Left renal cortex interstitium (tissue), 4 donors: Measurements from ENCODE around the gene BCKDK. TPM values are rescaled to one million over a fixed set of nuclear protein-coding genes. Genes with fewer than 3 reads are reported as not detected.

Source experiments
- DNase-seq, 4 donors: peaks; one replicate each; pipeline ENCODE4 v3.0.0-alpha.2; 2013; ENCODE audit warnings: low read depth in 4 of 4, low spot score in 2 of 4, missing footprints in 1 of 4
- polyA plus RNA-seq, 4 donors: library from polyadenylated mRNA; unstranded; fragments of 120-200 nt; gene quantifications; one replicate each; pipeline ENCODE4 v1.2.1, GENCODE V29; 2013; ENCODE audit not compliant: insufficient read length in 4 of 4

BCKDK gene
- polyA plus RNA-seq, 4 donors: 34.5 to 48.8 (median 41.0) TPM

DNA sequence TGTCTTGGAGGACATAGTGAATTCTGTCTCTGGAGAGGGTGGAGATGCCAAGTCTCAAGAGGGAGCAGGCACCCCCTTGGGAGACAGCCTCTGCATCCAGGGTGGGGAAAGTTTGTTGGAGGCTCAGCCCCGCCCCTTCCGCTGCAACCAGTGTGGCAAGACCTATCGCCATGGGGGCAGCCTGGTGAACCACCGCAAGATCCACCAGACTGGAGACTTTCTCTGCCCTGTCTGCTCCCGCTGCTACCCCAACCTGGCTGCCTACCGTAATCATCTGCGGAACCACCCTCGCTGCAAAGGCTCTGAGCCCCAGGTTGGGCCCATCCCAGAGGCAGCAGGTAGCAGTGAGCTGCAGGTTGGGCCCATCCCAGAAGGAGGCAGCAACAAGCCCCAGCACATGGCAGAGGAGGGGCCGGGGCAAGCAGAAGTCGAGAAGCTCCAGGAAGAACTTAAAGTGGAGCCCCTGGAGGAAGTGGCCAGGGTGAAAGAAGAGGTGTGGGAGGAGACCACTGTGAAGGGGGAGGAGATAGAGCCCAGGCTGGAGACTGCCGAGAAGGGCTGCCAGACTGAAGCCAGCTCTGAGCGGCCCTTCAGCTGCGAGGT, 28.7 kb upstream of the BCKDK start:
- no peak for DNase-seq

DNA sequence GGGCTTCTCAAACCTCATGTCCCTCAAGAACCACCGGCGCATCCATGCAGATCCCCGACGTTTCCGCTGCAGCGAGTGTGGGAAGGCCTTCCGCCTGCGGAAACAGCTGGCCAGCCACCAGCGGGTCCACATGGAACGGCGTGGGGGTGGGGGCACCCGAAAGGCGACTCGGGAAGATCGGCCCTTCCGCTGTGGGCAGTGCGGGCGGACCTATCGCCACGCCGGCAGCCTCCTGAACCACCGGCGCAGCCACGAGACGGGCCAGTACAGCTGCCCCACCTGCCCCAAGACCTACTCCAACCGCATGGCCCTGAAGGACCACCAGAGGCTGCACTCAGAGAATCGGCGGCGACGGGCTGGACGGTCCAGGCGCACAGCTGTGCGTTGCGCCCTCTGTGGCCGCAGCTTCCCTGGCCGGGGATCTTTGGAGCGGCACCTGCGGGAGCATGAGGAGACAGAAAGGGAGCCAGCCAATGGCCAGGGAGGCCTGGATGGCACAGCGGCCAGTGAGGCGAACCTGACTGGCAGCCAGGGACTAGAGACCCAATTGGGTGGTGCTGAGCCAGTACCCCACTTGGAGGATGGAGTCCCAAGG, 28.1 kb upstream of the BCKDK start:
- DNase-seq: no peak

DNA sequence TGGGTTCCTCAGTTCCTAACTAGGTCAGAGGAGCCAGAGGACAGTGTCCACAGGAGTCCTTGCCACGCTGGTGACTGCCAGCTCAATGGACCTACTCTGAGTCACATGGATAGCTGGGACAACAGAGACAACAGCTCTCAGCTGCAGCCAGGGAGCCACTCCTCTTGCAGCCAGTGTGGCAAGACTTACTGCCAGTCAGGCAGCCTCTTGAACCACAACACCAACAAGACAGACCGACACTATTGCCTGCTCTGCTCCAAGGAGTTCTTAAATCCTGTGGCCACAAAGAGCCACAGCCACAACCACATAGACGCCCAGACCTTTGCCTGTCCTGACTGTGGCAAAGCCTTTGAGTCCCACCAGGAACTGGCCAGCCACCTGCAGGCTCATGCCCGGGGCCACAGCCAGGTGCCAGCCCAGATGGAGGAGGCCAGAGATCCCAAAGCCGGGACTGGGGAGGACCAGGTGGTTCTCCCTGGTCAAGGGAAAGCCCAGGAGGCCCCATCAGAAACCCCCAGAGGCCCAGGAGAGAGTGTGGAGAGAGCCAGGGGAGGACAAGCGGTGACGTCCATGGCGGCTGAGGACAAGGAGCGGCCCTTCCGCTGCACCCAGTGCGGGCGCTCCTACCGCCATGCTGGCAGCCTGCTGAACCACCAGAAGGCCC, 27.3 kb upstream of the BCKDK start:
- DNase-seq: no peak

DNA sequence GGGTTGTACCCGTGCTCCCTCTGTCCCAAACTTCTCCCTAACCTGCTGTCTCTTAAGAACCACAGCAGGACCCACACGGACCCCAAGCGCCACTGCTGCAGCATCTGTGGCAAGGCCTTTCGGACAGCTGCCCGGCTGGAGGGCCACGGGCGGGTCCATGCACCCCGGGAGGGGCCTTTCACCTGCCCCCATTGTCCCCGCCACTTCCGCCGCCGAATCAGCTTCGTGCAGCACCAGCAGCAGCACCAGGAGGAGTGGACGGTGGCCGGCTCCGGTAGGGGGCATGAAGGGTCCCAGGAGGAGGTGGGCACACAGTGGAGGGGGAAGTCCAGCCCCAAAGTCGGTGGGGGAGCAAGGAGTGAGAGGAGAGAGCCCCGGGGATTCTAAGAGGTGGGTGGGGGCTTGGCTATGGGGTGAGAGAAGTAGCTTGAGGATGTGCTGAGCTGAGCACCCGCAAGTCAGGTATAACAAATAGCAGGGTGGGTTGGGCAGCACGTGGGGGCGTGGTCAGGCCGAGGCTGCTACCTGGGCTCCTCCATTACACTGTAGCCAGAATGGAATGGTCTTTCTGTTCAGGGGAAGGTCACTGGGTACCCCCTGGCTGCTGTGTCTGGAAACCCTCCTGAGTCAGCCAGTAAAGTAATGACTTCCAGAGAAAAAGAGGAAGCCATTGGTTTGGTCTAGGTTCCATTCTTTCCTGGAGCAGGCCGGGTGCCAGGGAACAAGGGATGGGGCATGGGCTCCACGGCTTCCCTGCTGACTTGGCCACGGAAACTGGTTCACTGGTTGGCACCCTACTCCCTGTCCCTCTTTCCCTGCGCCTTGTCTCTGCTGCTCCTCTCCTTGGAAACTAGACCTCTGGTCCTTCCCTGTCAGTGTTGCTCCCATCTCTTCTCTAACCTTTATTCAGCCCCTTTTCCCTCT, 26.5 kb upstream of the BCKDK start:
- no peak for DNase-seq

DNA sequence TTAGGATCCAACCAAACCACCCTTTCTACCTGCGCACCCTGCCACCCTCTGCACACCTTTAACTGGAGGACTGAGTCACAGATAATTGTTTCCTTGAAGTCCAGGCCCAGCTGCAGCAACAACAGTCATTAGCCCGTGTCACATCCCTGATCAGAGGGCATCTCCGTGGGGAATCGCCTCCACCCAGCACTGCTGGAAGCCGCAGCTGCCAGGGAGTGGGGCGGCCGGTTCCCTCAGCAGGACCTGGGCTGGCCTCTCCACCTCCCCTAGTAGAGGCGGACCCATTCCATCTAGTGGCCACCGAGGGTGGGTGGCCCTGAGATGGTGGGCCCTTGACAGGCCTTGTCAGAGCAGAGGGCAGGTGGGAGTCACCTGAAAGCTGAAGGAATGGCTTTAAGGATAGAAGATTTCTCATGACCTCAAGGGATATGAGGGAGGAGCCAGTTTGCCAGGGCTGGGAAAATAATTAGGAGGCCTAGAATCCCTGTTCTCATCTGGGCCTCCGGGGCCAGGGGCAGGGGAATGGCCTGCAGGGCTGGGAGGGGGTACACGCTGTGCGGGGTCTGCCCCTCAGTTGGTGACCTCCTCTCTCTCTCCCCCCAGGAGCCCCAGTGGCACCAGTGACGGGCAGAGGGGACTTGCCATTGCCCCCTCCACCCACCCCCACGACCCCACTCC, 25.7 kb upstream of the BCKDK start:
- no peak for DNase-seq

DNA sequence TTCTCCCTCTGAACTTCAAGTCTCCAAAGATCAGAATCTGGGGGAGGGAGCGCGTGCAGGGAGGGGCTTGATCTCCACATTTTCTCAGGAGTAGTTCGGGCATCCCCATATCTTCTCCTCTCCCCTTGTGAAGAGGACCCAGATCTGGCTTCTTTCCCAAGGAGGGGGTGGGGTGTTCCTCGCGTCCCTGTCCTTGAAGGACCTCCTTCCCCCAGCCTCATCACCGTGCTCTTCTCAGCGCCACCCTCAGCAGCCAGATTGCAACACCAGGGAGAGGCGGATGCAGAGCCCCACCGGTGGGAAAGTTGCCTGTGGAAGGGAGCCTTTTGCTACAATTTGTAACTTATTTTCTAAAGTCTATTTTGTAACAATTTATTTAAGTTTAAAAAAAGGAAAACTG, 25.1 kb upstream of the BCKDK start:
- DNase-seq: no peak

DNA sequence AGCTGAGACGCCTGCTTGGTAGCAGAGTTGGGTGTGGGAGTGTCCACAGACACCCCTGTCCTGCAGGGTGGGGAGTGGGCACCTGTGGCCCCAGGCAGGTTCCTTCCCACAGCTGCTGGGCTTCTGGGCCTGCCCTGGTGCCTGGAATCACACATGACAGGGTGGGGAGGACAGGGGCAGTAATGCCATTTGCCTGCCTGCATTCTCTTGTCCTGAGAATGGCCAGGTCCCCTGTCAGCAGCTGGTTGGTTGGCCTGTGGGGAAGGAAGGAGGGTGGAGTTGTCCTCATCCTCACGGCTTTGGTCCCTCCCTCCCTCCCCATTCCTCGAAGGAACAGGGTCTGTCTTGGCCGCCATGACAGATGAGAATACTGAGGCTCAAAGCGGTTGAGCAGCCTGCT, 24.6 kb upstream of the BCKDK start:
- DNase-seq: no peak

DNA sequence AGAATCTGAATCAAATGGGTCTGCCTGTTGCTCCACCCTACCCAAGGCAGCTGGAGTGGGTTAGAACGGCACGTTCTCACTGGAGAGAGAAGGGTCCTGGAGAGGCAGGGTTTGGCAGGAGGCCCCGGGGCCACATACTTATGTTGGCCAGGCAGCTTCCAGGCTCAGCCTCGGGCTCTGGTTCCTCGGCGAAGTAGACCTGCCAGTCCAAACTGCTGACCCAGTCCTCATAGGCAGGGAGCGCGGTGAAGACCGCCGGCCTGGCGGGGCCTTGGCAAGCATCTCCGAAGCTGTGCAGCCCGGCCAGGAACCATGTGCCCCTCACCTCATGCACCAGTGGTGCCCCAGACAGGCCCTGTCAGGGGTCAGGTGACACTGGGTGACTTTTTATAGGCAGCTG, 24.2 kb upstream of the BCKDK start:
- no peak for DNase-seq

DNA sequence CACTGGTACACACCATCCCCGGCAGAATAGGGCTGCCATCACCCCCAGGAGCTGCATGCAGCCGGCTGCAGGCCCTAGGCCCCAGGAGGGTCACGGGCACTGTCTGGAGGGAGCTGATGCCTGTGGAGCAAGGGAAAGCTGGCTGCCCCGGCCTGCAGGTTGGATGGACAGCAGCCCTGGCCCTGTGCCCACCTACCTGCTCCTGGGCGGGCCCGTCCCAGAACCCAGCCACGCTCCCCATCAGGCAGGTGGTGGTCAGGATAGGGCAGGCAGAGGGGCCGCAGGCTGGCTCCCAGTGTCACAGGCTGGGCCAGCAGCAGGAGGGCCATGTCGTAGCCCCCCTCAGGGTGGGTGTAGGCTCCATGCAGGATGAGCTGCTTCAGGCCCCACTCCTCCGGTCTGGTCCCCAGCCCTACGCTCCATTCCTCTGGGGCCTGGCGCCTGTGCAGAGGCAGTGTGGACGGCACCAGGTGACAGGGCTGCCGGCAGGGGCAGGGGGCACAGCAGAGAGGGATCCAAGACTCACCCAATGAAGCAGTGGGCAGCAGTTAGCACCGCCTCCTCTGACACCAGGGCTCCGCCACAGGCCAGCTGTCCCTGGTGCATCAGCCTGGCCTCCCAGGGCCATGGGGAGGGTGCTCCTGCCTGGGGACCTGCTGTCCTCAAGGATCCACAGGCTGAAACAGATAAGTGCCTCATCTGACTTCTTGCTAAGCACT, 23.4 kb upstream of the BCKDK start:
- DNase-seq: no peak

DNA sequence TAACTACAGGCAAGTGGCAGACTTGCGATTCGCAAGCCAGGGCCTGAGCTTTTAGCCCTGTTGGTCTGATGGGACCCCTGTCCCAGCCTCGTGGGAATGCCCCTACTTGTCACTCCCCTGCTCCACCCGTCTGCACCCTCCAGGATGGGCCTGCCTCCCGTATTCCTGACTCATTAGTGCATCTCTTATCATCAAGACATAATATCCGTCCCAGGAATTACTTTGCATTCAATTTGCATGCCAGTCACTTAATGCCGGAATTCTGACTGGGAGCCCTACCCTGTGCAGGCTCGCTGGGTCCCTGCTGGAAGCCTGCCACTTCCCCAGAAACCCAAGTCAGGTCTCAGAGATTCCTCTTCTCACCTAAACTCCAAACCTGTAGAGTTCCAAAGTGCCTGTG, 22.8 kb upstream of the BCKDK start:
- no peak for DNase-seq

DNA sequence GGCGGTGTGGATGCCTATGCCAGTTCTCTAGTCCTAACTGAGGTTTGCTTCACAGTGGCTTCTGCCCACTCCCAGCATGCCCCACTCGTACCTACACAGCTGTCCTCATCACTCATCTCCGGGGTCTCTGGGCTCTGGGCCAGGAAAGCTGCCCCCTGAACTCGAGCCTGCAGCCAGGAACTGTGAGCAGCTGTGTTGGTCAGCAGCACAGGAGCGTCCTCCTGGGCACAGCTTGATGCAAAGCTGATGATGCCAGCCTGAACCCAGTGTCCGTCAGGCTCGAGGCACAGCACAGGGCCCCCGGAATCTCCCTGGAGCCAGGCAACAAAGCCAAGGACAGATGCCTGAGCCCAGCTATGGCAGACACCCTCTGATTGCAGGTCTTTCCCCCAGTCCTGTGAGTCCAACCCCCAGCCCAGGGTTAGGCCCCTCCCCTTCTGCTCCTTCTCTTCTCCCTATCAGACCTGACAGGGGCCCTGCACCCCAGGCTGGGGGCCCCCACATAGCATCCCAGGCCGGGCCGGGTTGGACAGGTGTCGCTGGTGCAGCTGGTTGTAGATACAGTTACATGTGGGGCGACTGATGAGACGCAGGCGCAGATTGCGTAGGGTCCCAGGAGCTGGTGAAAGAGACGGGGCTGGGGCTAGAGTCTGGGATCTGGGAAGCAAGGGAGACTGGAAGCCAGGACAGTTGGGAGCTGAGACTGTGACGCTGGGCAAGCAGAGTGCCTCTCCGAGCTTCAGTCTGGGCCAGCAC, 22.1 kb upstream of the BCKDK start:
- DNase-seq: no peak

DNA sequence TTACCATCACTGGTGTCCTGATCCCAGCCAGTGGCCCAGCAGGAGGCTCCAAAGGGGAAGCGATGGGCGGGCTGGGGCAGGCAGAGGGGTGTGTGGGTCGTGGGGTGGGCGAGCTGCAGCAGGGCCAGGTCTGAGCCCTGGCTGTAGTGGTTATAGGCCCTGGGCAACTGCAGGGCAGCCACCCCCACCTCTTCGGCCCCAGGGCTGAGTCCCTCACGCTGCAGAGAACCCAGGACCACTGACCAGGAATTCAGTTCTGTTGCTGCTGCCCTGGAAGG, 21.6 kb upstream of the BCKDK start:
- no peak for DNase-seq

DNA sequence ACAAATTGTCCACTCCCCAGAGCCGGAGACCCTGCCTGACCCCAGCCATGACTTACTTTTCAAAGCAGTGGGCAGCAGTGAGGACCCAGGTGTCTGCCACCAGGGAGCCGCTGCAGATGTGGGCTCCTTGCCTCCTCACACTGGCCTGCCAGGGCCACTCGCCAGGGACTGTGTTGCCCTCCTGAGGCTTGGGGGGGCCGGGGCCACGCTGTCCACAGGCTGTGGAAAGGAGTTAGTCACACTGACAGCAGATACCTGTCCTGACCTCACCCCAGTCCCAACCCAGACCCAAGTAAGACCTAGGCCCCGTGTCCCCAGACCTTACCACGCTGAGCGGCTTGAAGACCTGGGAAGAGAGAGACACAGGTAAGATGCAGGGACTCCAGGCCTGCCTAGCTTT, 20.7 kb upstream of the BCKDK start:
- no peak for DNase-seq

DNA sequence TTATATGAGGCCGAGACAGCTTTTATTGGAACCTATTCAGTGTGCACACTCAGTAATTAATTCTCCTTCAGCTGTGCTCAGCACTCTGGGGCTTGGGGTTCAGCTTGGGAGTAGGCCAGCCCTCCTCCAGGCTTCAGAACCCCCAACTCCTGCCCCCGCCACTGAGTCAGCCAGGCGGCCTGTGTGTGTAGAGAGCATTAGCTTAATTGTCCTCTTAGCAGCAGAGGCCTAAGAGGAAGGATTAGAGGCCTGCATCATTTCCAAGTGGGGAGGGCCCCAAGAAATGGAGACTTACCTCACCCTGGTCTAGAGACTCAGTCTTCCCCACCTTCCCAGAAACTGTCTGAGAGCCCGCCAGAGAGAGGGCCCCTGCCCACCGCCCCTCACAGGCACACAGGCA, 20.2 kb upstream of the BCKDK start:
- DNase-seq: no peak

DNA sequence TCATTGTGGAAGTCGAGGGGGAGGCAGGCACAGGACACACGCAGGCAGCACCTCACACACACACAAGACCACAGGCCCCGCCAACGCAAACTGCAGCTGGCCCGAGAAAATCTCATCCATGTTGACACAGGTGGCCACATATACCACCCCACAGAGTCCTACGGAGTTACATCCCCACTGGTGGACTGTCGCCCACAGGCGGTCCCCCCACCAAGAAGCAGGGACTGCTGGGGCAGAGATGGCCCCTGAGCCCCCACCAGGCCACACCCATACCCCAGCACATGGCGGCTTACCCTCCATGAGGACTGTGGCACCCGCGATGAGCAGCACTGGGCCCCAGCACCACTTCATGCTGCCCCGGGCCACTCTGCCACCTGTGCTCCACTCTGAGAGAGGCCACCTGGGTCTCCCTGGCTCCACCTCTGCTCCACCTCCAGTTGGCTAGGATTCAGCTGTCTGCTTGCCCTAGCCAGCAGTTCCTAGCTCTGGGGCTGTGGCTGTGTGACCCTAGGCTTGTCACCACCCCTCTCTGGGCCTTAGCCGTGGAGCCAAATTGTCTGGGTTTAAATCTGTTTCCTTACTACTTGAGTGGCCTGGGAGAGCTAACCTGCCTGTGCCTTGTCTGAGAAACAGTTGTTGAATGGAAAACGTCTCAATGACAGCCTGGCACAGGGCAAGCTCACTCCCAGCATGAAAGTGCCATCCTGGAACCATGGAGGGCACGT, 19.6 kb upstream of the BCKDK start, which contains the start of gene PRSS53:
TSS of gene PRSS53 (minus strand) at position 485 of the 725 bp plus-strand sequence. CDS start at position 351, 134 bp downstream.
- no peak for DNase-seq

DNA sequence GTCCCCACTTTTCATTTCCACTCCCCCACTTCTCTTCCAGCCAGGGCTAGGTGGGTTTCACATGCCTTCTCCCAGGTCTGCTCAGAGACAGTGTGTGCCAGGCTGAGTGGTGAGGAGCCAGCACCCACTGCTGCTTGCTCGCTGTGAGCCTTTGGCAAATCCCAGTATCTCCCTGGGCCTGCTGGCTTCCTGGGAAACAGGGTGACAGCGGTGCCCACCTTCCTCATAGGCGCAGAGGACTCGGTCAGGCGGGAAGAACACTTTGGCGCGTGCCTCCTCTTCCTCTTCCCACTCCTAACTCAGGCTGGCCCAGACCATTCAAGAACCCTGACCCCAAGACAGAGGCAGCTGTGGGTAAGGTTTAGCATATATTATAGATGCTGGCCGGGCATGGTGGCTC, 19.0 kb upstream of the BCKDK start:
- no peak for DNase-seq

DNA sequence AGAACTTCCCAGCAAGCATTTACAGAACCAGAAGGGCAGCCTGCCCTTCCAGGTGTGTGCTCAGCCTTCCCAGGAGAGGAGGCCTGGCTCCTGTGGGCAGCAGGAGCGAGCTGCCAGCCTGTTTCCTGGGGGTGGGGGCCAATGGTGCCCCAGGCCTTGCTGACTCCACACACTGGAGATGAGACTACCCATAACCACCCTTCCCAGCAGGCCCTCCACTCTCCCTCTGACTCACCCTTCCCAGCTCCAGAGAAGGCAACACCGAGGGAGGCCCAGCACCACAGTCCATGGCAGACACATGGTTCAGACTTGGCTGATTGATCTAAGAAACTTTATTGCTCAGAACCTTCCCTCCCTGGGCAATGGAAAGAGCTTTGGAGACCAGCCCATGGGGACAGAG, 17.6 kb upstream of the BCKDK start:
- DNase-seq: no peak

DNA sequence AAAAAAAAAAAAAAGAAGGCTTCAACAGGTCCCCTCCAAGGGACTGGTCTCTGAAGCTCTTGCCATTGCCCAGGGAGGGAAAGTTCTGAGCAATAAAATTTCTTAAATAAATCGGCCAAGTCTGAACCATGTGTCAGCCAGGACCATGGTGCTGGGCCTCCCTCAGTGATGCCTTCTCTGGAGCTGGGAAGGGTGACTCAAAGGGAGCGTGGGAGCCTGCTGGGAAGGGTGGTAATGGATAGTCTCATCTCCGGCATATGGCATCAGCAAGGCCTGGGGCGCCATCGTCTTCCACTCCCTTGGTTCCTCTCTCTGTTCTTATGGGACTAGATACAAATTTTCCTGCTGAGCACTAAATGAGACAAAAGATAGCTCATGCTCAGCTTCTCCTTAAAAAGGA, 15.9 kb upstream of the BCKDK start:
- DNase-seq: no peak

DNA sequence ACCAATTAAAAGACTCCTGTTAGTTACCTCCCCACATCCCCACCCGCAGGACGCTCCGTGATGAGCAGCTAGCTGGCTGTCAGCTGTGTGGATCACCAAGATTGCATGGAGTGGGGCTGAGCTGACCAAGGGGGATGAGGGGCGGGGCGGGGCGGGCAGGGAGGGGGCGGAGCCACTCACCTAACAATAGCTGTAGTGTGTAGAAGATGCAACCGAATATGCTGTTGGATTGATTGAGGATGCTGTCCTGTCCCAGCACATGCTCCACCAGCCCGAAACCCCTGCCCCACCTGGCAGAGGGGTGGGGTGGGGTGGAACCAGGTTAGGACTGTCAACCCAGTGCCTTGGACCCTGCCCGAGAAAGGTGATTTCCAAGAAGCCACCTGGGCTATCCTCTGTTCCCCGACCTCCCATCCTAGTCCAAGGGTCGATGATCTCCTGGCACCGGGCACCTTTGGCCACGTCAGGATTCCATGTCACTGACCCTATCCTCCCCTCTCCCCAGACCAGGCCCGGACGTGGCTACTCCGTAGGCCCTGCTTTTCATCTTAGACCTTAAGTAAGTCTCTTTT, 15.0 kb upstream of the BCKDK start:
- no peak for DNase-seq
